Stimulated activated CD4-positive, alpha-beta T cell treated with anti-CD3 and anti-CD28 coated beads, Interleukin-2, amount 100 ng/mL, for 4 hours (primary cell): ENCODE measurements around the gene CKMT2.
"Not testable (repeated sequence)": the region's sequence is repeated elsewhere in the genome, so short reads cannot be mapped to it uniquely, and the experiment has no call there.

Experiments used
- DNase-seq: peaks from one replicate; pipeline ENCODE4 v3.0.0-alpha.2; 2020; ENCODE audit warnings: low read depth

The CKMT2 gene

GRCh38 chr5:81251922-81252321, 18.8 kb downstream of the CKMT2 start:
- DNase-seq, result no peak

- DNase-seq, result no peak
These were observed 19.8 kb downstream of the CKMT2 start for GRCh38 chr5:81252904-81253303.

GRCh38 chr5:81253875-81254274, 20.8 kb downstream of the CKMT2 start:
- DNase-seq, result no peak

GRCh38 chr5:81254886-81255559, 21.9 kb downstream of the CKMT2 start:
- DNase-seq, result no peak

- DNase-seq, result no peak
These were observed 23.6 kb downstream of the CKMT2 start for GRCh38 chr5:81256766-81257165.

GRCh38 chr5:81262796-81263195, 29.7 kb downstream of the CKMT2 start:
- DNase-seq, result not testable (repeated sequence)

- DNase-seq, result no peak
These were observed 32.0 kb downstream of the CKMT2 start for GRCh38 chr5:81265101-81265500.

GRCh38 chr5:81268521-81269196, 35.5 kb downstream of the CKMT2 start:
- DNase-seq, result no peak

GRCh38 chr5:81269751-81270393, 36.8 kb downstream of the CKMT2 start:
- no peak for DNase-seq

GRCh38 chr5:81270394-81271027, 37.4 kb downstream of the CKMT2 start:
- DNase-seq, result not testable (repeated sequence)

- no peak for DNase-seq
These were observed 50.9 kb downstream of the CKMT2 start for GRCh38 chr5:81283976-81284375.

- no peak for DNase-seq
These were observed 53.0 kb downstream of the CKMT2 start for GRCh38 chr5:81286059-81286617.

- no peak for DNase-seq
These were observed 54.9 kb downstream of the CKMT2 start for GRCh38 chr5:81288021-81288433.

GRCh38 chr5:81290146-81290545, 57.0 kb downstream of the CKMT2 start:
- no peak for DNase-seq

- DNase-seq, result no peak
These were observed 59.0 kb downstream of the CKMT2 start for GRCh38 chr5:81292130-81292529.

GRCh38 chr5:81294021-81294420, 60.9 kb downstream of the CKMT2 start:
- not testable (repeated sequence) for DNase-seq

GRCh38 chr5:81297531-81297930, 64.4 kb downstream of the CKMT2 start:
- DNase-seq, result no peak

GRCh38 chr5:81300921-81301270, 67.8 kb downstream of the CKMT2 start:
- no peak for DNase-seq

GRCh38 chr5:81301271-81302015, 68.3 kb downstream of the CKMT2 start, which contains the start of gene ZCCHC9:
TSS of gene ZCCHC9 (plus strand) at chr5:81301587. CDS start at chr5:81304758, 3,171 bp downstream.
- peak; percentile 88 for DNase-seq

GRCh38 chr5:81302596-81302995, 69.5 kb downstream of the CKMT2 start:
- DNase-seq, result no peak

- DNase-seq, result no peak
These were observed 70.4 kb downstream of the CKMT2 start for GRCh38 chr5:81303563-81303962.

- no peak for DNase-seq
These were observed 72.7 kb downstream of the CKMT2 start for GRCh38 chr5:81305785-81306184.
